Activated CD8-positive, alpha-beta memory T cell treated with anti-CD3 and anti-CD28 coated beads for 4 hours (primary cell): ENCODE data around the gene PYY.
"Not testable (repeated sequence)": the region's sequence is repeated elsewhere in the genome, so short reads cannot be mapped to it uniquely, and the experiment has no call there.

ENCODE experiments used
- DNase-seq, 2 donors: peaks; one replicate each; pipeline ENCODE4 v3.0.0-alpha.2; 2020; ENCODE audit warnings: low read depth in 2 of 2

PYY gene

GRCh38 chr17:43953746-43954145 is at the start of gene PYY:
PYY (minus strand) TSS chr17:43953940; CDS start chr17:43953483, 457 bp downstream.
- DNase-seq, result no peak

DNA sequence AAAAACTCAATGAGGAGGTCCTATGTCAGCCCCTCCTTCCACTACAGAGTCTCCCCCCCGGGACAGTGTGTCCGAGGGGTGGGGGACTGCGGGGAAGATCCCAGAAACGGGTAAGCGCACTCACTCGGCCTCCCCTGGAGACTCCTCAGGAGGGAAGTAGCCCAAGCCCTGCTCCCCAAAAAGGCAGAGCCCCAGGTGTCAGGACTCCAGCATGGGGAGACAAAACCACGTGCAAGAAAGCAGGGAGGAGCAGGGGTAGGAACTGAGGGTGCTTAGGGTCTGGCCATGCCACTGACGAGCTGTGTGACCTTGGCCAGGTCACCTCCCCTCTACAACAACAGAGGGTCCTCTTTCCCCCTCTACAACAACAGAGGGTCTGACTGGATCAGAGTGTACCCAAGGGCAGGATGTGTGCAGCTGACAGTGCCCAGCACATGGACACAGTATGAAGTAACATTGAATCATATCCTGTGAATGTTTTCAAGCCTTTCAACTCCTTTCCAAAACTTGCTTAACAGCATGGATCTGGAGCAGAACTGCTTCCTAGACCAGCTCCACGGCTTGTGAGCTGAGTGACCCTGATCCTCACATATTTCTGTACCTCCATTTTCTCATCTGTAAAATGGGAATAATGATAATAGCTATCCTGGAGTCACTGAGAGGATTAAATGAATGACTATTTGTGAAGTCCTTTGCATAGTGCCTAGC is 48.6 kb upstream of the PYY start:
- no peak for DNase-seq

DNA sequence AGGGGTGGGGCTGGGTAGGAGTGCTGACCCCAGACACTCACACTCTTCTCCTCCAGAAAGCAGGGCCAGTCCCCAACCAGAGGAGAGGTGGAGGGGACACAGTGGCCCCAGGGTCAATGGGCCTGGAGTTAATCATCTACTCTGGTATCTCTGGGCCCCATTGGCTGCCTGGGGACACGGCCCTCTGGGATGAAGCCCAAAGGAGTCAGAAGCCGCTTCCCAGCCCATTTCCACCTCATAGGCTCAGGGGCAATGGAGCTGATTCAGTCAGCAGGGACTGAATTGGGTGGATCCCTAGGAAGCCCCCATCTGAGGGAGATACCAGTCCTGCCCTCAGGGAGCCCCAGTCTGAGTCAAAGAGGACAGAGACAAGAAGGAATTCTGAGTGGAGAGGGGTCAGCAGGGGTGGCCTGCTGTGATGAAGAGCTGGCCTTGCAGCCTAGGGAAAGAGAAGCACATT is 47.8 kb upstream of the PYY start:
- no peak for DNase-seq

DNA sequence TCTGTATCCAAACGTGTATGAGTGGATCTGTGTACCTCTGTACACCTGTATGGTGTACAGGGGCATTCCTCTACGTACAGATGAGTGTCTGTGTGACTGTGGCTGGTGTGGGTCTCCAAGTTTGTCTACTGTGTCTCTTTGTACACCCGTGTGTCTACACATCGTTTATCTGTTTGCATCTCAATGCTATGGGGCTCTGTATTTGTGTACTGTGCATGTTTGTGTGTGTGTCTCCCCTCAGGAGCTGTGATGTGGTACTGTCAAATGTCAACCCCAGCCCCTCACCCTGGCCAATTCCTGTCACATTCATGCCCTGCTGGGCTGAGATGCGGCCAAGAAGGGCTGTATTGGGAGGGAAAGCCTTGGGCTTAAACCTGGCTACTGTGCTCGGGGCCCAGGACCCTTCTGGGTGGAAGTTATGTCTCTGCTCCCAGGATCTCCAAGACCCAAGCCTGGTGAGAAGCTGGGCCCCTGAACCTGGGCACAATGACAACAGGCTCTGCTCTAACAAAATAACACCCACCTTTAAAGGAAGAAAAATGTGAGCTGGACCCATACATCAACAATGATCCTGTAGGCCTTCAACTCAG is 47.2 kb upstream of the PYY start:
- no peak for DNase-seq

GRCh38 chr17:44000141-44000860 is 46.6 kb upstream of the PYY start:
- no peak for DNase-seq

GRCh38 chr17:43999024-43999423 is 45.3 kb upstream of the PYY start:
- DNase-seq, result no peak

DNA sequence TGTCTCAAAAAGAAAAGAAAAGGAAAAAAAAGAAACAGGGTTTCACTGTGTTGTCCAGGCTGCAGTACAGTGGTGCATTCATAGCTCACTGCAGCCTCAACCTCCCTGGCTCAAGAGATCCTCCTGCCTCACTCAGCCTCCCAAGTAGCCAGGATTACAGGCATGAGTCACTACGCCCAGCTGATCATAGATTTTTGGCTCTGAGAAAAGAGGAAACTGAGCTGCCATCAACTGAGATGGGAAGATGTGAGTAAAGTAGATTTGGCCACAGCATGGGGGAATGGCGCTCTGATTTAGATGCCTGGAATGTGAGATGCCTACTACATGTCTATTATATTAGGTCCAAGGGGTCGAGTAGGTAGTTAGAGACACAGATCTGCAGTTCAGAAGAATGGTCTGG is 44.8 kb upstream of the PYY start:
- no peak for DNase-seq

DNA sequence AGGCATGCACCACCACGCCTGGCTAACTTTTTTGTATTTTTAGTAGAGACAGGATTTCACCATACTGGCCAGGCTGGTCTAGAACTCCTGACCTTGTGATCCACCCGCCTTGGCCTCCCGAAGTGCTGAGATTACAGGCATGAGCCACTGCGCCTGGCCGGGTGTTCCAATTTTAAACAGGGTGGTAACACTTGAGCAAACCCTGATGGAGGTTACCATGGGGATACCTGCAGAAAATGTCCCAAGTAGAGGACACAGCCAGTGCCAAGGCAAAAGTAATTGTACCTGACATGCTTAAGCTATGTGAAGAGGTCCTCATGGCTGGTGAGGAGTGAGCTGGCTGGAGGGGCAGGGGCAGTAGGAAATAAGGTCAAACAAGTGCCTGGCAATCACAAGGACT is 43.4 kb upstream of the PYY start:
- DNase-seq, result not testable (repeated sequence)

GRCh38 chr17:43995150-43995471 is 41.4 kb upstream of the PYY start:
- DNase-seq, result no peak

- peak in 1 of 2 donors; percentile 41 for DNase-seq
Measured at GRCh38 chr17:43994272-43995149, 40.8 kb upstream of the PYY start.

GRCh38 chr17:43992641-43993040 is 38.9 kb upstream of the PYY start:
- DNase-seq, result no peak

DNA sequence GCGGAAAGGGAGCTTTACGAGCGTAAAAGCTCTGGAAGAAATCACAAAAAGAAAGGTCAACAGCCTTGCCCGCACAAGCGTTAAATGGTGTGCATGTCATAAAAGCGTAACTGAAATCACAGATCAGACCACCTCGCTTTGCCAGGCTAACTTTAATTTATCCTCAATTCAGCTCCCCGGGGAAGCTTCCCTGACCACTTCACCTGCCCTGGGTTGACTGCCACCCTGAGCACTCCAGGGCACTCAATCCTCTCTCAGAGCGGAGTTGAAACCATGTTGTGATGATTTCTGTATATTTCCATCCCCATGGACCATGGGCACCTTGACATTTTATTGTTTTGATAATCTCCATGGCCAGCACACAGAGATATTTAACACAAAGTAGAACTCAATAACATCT is 34.6 kb upstream of the PYY start:
- no peak for DNase-seq

GRCh38 chr17:43987131-43988021 is 33.6 kb upstream of the PYY start:
- no peak for DNase-seq

- DNase-seq, result no peak
Measured at GRCh38 chr17:43986225-43986981, 32.7 kb upstream of the PYY start.

- DNase-seq, result no peak
Measured at GRCh38 chr17:43984521-43984920, 30.8 kb upstream of the PYY start.

DNA sequence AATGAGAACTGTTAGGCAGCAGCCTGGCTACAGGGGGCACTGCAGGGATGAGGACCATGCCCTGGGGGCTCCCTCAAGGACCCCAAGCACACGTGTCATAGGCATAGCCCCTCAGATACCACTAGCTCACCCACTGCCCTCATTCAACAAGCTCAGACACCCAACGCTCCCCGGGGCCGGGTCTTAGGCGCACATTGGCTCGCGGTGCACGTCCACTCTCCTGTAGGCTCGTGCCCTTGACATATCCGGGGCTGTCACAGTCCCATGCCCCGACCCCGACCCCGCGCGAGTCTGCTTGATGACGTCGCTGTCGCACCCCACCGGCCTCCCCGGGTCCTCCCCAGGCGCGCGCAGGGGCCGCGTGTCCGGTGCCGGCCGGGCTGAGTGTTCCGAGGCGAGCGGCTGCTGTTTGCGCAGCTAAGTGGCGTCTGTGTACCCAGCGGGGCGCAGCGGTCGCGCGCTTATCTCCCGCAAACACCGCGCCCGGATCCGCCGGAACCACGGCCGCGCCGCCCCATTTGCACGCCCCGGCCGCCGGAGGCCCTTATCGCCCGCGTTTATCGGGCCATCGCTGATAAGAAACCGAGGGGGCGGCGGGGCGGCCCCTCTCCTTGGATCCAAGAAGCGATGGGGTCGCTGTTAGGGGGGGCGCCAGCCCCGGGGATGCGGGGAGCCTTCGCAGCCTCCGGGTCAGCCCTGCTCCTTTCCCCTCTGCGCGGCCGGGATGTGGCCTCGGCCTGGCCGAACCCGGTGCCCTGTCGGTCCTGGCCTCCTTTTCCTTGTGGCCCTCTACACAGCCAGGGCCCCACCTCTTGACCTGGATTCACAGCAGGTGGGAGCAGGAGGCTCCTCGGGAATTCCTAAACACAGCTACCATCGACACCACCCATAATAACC is 30.0 kb upstream of the PYY start:
- DNase-seq, result no peak

DNA sequence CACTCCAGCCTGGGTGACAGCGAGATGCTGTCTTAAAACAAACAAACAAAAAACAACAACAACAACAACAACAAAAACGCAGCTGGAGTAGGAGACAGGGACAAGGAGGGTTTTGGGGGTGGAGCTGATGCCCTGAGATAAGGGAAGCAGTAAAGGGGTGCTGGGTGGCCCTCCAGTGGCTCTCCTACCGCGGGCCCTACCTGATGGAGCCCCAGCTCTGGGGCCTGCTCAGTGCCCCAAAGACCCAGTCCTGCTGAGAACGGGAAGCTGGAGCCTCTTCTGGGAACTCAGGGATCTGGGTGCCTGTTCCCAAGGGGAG is 29.4 kb upstream of the PYY start:
- DNase-seq, result no peak

- DNase-seq, result no peak
Measured at GRCh38 chr17:43982171-43982570, 28.4 kb upstream of the PYY start.

DNA sequence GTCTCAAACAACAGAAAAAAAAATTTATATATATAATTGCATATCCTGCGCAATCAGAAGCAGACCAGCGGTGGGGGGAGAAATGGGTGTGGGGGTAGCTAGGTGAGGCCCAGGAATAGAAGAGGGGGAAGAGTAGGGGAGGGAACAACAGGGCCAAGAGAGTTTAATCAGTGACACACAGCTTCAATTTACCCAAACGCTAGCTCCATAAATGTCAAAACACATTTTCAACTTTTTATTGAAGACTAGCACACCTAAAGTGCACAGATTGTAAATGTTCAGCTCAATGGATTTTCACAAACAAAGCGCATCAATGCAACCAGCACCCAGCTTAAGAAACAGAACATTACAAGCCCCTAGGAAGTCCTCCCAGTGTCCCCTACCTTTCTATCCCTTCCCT is 25.9 kb upstream of the PYY start:
- no peak for DNase-seq

DNA sequence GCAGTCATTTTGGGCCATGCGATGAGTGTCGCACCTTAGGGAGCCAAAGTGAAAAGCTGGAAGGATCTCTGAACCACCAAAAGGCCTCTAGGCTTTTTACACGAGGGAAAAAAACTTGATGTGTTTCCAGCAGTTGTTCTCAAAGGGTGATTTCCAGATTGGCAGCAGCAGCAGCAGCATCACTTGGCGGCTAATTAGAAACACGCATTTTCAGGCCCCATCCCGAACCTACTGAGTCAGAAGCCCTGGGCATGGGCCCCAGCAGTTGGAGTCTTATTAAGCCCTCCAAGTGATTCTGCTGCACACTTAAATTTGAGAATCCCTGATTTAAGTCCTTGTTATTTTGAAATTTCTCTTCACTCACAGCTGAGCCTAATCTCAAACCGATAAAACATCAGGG is 25.3 kb upstream of the PYY start:
- no peak for DNase-seq
